Sigmoid colon (tissue), 7 donors: ENCODE measurements around the gene ENAH. TPM values are rescaled to one million over a fixed set of nuclear protein-coding genes. Genes with fewer than 3 reads are reported as not detected.
A peak's percentile ranks its signal among the peaks of the same experiment; 100 is the strongest.

Experiments used
- DNase-seq: peaks from one replicate; pipeline ENCODE4 v3.0.0-alpha.2; 2019
- H3K27ac ChIP-seq, 4 donors: fragments of 200-600 bp; sonication (generic); one replicate each; pipeline ENCODE4 v1.5.1; 2016 to 2019; ENCODE audit warnings: mild to moderate bottlenecking in 1 of 4
- H3K27me3 ChIP-seq, 3 donors: fragments of 200-600 bp; sonication (generic); one replicate each; pipeline ENCODE4 v1.5.1; 2019; ENCODE audit warnings: mild to moderate bottlenecking in 1 of 3
- H3K36me3 ChIP-seq, 4 donors: fragments of 200-600 bp; sonication (generic); one replicate each; pipeline ENCODE4 v1.5.1; 2016 to 2019
- H3K4me1 ChIP-seq, 4 donors: fragments of 200-600 bp; sonication (generic); one replicate each; pipeline ENCODE4 v1.5.1; 2017 to 2019
- H3K4me3 ChIP-seq, 4 donors: fragments of 200-600 bp; sonication (generic); one replicate each; pipeline ENCODE4 v1.5.1; 2017 to 2019; ENCODE audit warnings: mild to moderate bottlenecking in 2 of 4, moderate library complexity in 1 of 4
- H3K9me3 ChIP-seq, 4 donors: fragments of 200-600 bp in 3 of 4; sonication (generic) in 3 of 4; one replicate each; pipeline versions ENCODE4 v1.5.1 to v1.6.1; 2013 to 2019
- CTCF ChIP-seq, 4 experiments: fragments of 450-650 bp in 3 of 4; fragments of 200-600 bp in 1 of 4; IDR thresholded peaks; one replicate each; pipeline ENCODE4 v1.5.1; 2016 to 2019; ENCODE audit warnings: antibody characterized with exemption in 4 of 4, mild to moderate bottlenecking in 3 of 4, moderate library complexity in 2 of 4
- EP300 ChIP-seq, 4 donors: sonication (generic); formaldehyde crosslinking; IDR thresholded peaks; one replicate each; pipeline ENCODE4 v1.6.1; 2017; ENCODE audit warnings: antibody characterized with exemption in 4 of 4
- POLR2A ChIP-seq, 2 donors: fragments of 450-650 bp; IDR thresholded peaks; one replicate each; pipeline ENCODE4 v1.6.1; 2016; ENCODE audit warnings: antibody characterized with exemption in 2 of 2, mild to moderate bottlenecking in 2 of 2, moderate library complexity in 2 of 2
- POLR2AphosphoS5 ChIP-seq, 4 donors: sonication (generic); formaldehyde crosslinking; IDR thresholded peaks; one replicate each; pipeline ENCODE4 v1.6.1; 2017; ENCODE audit warnings: antibody characterized with exemption in 4 of 4
- WGBS, 2 donors: extraction: QIAGEN DNeasy Blood & Tissue Kit; methylation state at CpG; one replicate each; pipeline ENCODE4 v1.1.7; 2013; 5-methylcytosine and 5-hydroxymethylcytosine counted together
- intact Hi-C: fragments of 100-400 bp; cut with DNase I; formaldehyde crosslinking; loops from one replicate; pipeline ENCODE4 v1.15.1; 2023
- polyA plus RNA-seq, 3 donors: library from polyadenylated mRNA; stranded (reverse); fragments of 200-250 nt; gene quantifications; one replicate each; pipeline ENCODE4 v1.2.3, GENCODE V29; 2013
- total RNA-seq, 4 donors: library from RNA; depleted of rRNA; stranded (reverse); fragments of >200 nt; gene quantifications; one replicate each; pipeline ENCODE4 v1.1.0, GENCODE V29; 2016
- donor health status: healthy with polysubstance abuse.
- donor health status: Bipolar disorder and iron deficiency.
- donor health status: healthy.

ENAH gene
- total and polyA plus RNA-seq, 7 donors = 9.6 to 197 (median 92.2) TPM

GRCh38 chr1:225520587-225521227 lies 132.2 kb downstream of the ENAH start:
- DNase-seq = no peak
- H3K27me3 ChIP-seq = no peaks in the 10 kb centered on the region
- H3K27ac ChIP-seq = no peak overlapping the region
- 97 to 98% methylated on average over 7 of the region's 7 CpGs for WGBS, 2 donors
- H3K4me1 ChIP-seq = peaks cover 0 to 38% (median 15%) of the 10 kb centered on the region in 4 donors
- no peak for TF ChIP-seq POLR2A (IDR thresholded peaks at IDR 0.05)
- TF ChIP-seq CTCF (IDR thresholded peaks at IDR 0.05) = no peak
- H3K4me3 ChIP-seq = no peak overlapping the region
- peaks cover 0 to 5% (median 0%) of the 10 kb centered on the region in 4 donors for H3K36me3 ChIP-seq
- intact Hi-C loops = no loop called here
- no peaks in the 10 kb centered on the region for H3K9me3 ChIP-seq

GRCh38 chr1:225519166-225519863 lies 133.6 kb downstream of the ENAH start:
- Histone ChIP-seq H3K27ac (peak overlapping the region in 3 of 4 donors; percentile 29 to 43 (median 43)), H3K9me3 (no peaks in the 10 kb centered on the region), H3K36me3 (peaks cover 0 to 5% (median 0%) of the 10 kb centered on the region in 4 donors), H3K4me3 (no peak overlapping the region), H3K4me1 (peaks cover 0 to 49% (median 16%) of the 10 kb centered on the region in 4 donors), H3K27me3 (no peaks in the 10 kb centered on the region)
- no peak for TF ChIP-seq POLR2AphosphoS5 (IDR thresholded peaks at IDR 0.05)
- no peak for TF ChIP-seq EP300 (IDR thresholded peaks at IDR 0.05)
- no peak for TF ChIP-seq POLR2A (IDR thresholded peaks at IDR 0.05)
- TF ChIP-seq CTCF (IDR thresholded peaks at IDR 0.05) = no peak
- intact Hi-C loops = no loop called here
- 83 to 88% methylated on average over 19 of the region's 19 CpGs for WGBS, 2 donors
- peak; percentile 70 for DNase-seq

- DNase-seq = no peak
- WGBS, 2 donors = 92 to 93% methylated on average over 8 of the region's 8 CpGs
- no peaks in the 10 kb centered on the region for H3K9me3 ChIP-seq
- H3K36me3 ChIP-seq = peaks cover 0 to 16% (median 2%) of the 10 kb centered on the region in 4 donors
- TF ChIP-seq EP300 (IDR thresholded peaks at IDR 0.05) = no peak
- TF ChIP-seq POLR2A (IDR thresholded peaks at IDR 0.05) = no peak
- no peak for TF ChIP-seq CTCF (IDR thresholded peaks at IDR 0.05)
- no peak for TF ChIP-seq POLR2AphosphoS5 (IDR thresholded peaks at IDR 0.05)
- peaks cover 0 to 34% (median 14%) of the 10 kb centered on the region in 4 donors for H3K4me1 ChIP-seq
- intact Hi-C loops = no loop called here
- H3K4me3 ChIP-seq = no peak overlapping the region
- H3K27me3 ChIP-seq = no peaks in the 10 kb centered on the region
- H3K27ac ChIP-seq = peak overlapping the region in 2 of 4 donors; percentile 7 to 55
Measured at GRCh38 chr1:225517697-225518096, 135.2 kb downstream of the ENAH start.

- H3K27me3 ChIP-seq = no peaks in the 10 kb centered on the region
- intact Hi-C loops = no loop called here
- peaks cover 0 to 21% (median 2%) of the 10 kb centered on the region in 4 donors for H3K36me3 ChIP-seq
- H3K4me3 ChIP-seq = no peak overlapping the region
- peaks cover 0 to 34% (median 14%) of the 10 kb centered on the region in 4 donors for H3K4me1 ChIP-seq
- no peak for TF ChIP-seq EP300 (IDR thresholded peaks at IDR 0.05)
- no peak for TF ChIP-seq POLR2AphosphoS5 (IDR thresholded peaks at IDR 0.05)
- TF ChIP-seq CTCF (IDR thresholded peaks at IDR 0.05) = no peak
- no peak for TF ChIP-seq POLR2A (IDR thresholded peaks at IDR 0.05)
- peak overlapping the region in 2 of 4 donors; percentile 7 to 55 for H3K27ac ChIP-seq
- no peak for DNase-seq
- WGBS, 2 donors = 97 to 98% methylated on average over 6 of the region's 6 CpGs
- no peaks in the 10 kb centered on the region for H3K9me3 ChIP-seq
Measured at GRCh38 chr1:225517221-225517620, 135.7 kb downstream of the ENAH start.
